Measurements from ENCODE around the gene NMT1.

GRCh38 chr17:45104497-45104896 is 43.4 kb downstream of the NMT1 start:
- TF ChIP-seq ARNT (IDR thresholded peaks at IDR 0.05) (no peak), BRCA1 (CRISPR knock-in tag; IDR thresholded peaks at IDR 0.05) (no peak), ASH2L (IDR thresholded peaks at IDR 0.05; ENCODE audit: insufficient read length, low read depth, low read length) (no peak), MLXIP (CRISPR knock-in tag; IDR thresholded peaks at IDR 0.05; ENCODE audit: borderline replicate concordance) (no peak), EZH2 (conservative IDR thresholded peaks at IDR 0.05; ENCODE audit: low read depth, low read length) (no peak), CREBL2 (CRISPR knock-in tag; IDR thresholded peaks at IDR 0.05; ENCODE audit: borderline replicate concordance) (no peak), KAT7 (CRISPR knock-in tag; IDR thresholded peaks at IDR 0.05; ENCODE audit: borderline replicate concordance) (no peak)

Data from HepG2 (cell line).